AG09309 (cell line): ENCODE results near the gene PLEK2.

Experiments used
- DNase-seq: peaks from one replicate; pipeline ENCODE4 v3.0.0-alpha.2; 2010; ENCODE audit warnings: low read depth
- H3K4me3 ChIP-seq: 2 replicates; pipeline ENCODE4 v1.5.1; 2011; ENCODE audit warnings: mild to moderate bottlenecking, low read depth, low read length, moderate library complexity; ENCODE audit not compliant: control insufficient read depth
- CTCF ChIP-seq: IDR thresholded peaks from 2 replicates; pipeline ENCODE4 v1.5.1; 2011; ENCODE audit warnings: mild to moderate bottlenecking, low read depth, low read length, inconsistent platforms; ENCODE audit not compliant: insufficient read depth, control insufficient read depth; ENCODE audit errors: missing control alignments

The PLEK2 gene

GRCh38 chr14:67387195-67387594 lies 24.8 kb downstream of the PLEK2 start:
- TF ChIP-seq CTCF = no peak
- DNase-seq = no peak
- H3K4me3 ChIP-seq = no peak overlapping the region

- no peak for TF ChIP-seq CTCF
- H3K4me3 ChIP-seq = no peak overlapping the region
- DNase-seq = no peak
These were observed 26.3 kb downstream of the PLEK2 start for GRCh38 chr14:67385618-67386017.

GRCh38 chr14:67385120-67385519 lies 26.8 kb downstream of the PLEK2 start:
- no peak for TF ChIP-seq CTCF
- no peak overlapping the region for H3K4me3 ChIP-seq

GRCh38 chr14:67377916-67378315 lies 34.0 kb downstream of the PLEK2 start:
- no peak for TF ChIP-seq CTCF
- H3K4me3 ChIP-seq = no peak overlapping the region
- DNase-seq = no peak

More at GRCh38 chr14:67385120-67385519, 26.8 kb downstream of the PLEK2 start:
- DNase-seq = no peak

GRCh38 chr14:67373347-67373746 lies 38.6 kb downstream of the PLEK2 start:
- DNase-seq = no peak
- H3K4me3 ChIP-seq = no peak overlapping the region
- TF ChIP-seq CTCF = no peak

- no peak overlapping the region for H3K4me3 ChIP-seq
- no peak for DNase-seq
- no peak for TF ChIP-seq CTCF
These were observed 39.1 kb downstream of the PLEK2 start for GRCh38 chr14:67372833-67373232.
